GM12801 (cell line): Measurements from ENCODE around the gene LBHD1.

Experiments used
- CTCF ChIP-seq: IDR thresholded peaks from one replicate; pipeline ENCODE4 v1.5.1; 2011; ENCODE audit warnings: control low read depth; ENCODE audit not compliant: insufficient read length; ENCODE audit errors: extremely low read depth

LBHD1 gene

GRCh38 chr11:62665075-62665598 lies 6.9 kb downstream of the LBHD1 start, which contains the start of the genes C11orf98 and CSKMT:
Gene C11orf98, minus strand, starts transcription at chr11:62665210. Its CDS starts 41 bp downstream, at chr11:62665169.
Gene CSKMT, plus strand, starts transcription at chr11:62665312. Its CDS starts 568 bp downstream, at chr11:62665880.
- no peak for TF ChIP-seq CTCF

- TF ChIP-seq CTCF, result no peak
These were observed 7.5 kb downstream of the LBHD1 start for GRCh38 chr11:62664405-62665074.

- no peak for TF ChIP-seq CTCF
These were observed 15.2 kb downstream of the LBHD1 start for GRCh38 chr11:62656796-62657429.

GRCh38 chr11:62654297-62654696 lies 17.8 kb downstream of the LBHD1 start:
- TF ChIP-seq CTCF, result no peak

- no peak for TF ChIP-seq CTCF
These were observed 19.7 kb downstream of the LBHD1 start for GRCh38 chr11:62652161-62653006.

GRCh38 chr11:62649486-62649885 lies 22.6 kb downstream of the LBHD1 start:
- no peak for TF ChIP-seq CTCF

- TF ChIP-seq CTCF, result no peak
These were observed 23.1 kb downstream of the LBHD1 start for GRCh38 chr11:62648967-62649364.
